Suprapubic skin (tissue), 4 donors: ENCODE results near the gene SFMBT1. TPM values are rescaled to one million over a fixed set of nuclear protein-coding genes. Genes with fewer than 3 reads are reported as not detected.

Source experiments
- DNase-seq, 2 donors: peaks; one replicate each; pipeline ENCODE4 v3.0.0-alpha.2; 2019; ENCODE audit warnings: low spot score in 2 of 2
- H3K27ac ChIP-seq: fragments of 200-600 bp; sonication (generic); one replicate; pipeline ENCODE4 v1.5.1; 2019
- H3K27me3 ChIP-seq: fragments of 200-600 bp; sonication (generic); one replicate; pipeline ENCODE4 v1.5.1; 2019
- H3K36me3 ChIP-seq: fragments of 200-600 bp; sonication (generic); one replicate; pipeline ENCODE4 v1.5.1; 2019
- H3K4me1 ChIP-seq: fragments of 200-600 bp; sonication (generic); one replicate; pipeline ENCODE4 v1.5.1; 2019
- H3K4me3 ChIP-seq: fragments of 200-600 bp; sonication (generic); one replicate; pipeline ENCODE4 v1.5.1; 2019; ENCODE audit warnings: mild to moderate bottlenecking
- H3K9me3 ChIP-seq: fragments of 200-600 bp; sonication (generic); one replicate; pipeline ENCODE4 v1.5.1; 2019
- CTCF ChIP-seq, 2 donors: fragments of 200-600 bp in 1 of 2; fragments of 450-650 bp in 1 of 2; sonication (generic) in 1 of 2; IDR thresholded peaks; one replicate each; pipeline ENCODE4 v1.5.1; 2016 to 2019; ENCODE audit warnings: antibody characterized with exemption in 2 of 2, mild to moderate bottlenecking in 1 of 2, moderate library complexity in 1 of 2
- EP300 ChIP-seq: sonication (generic); formaldehyde crosslinking; IDR thresholded peaks from one replicate; pipeline ENCODE4 v1.6.1; 2017; ENCODE audit warnings: antibody characterized with exemption
- POLR2A ChIP-seq, 2 donors: fragments of 450-650 bp; IDR thresholded peaks; one replicate each; pipeline ENCODE4 v1.6.1; 2017; ENCODE audit warnings: antibody characterized with exemption in 2 of 2, mild to moderate bottlenecking in 2 of 2, moderate library complexity in 2 of 2
- POLR2AphosphoS5 ChIP-seq, 3 donors: sonication (generic); formaldehyde crosslinking; IDR thresholded peaks; one replicate each; pipeline ENCODE4 v1.6.1; 2017; ENCODE audit warnings: antibody characterized with exemption in 3 of 3
- WGBS: methylation state at CpG from one replicate; pipeline ENCODE4 v1.1.5; 2018; 5-methylcytosine and 5-hydroxymethylcytosine counted together
- total RNA-seq, 4 donors: library from RNA; depleted of rRNA; stranded (reverse); fragments of >200 nt; gene quantifications; one replicate each; pipeline ENCODE4 v1.1.0, GENCODE V29; 2016

SFMBT1 gene
- total RNA-seq, 4 donors from 2014 or later, result 9.7 to 25.5 (median 13.1) TPM

- no peak overlapping the region for H3K4me3 ChIP-seq
- no peak for DNase-seq
- no peaks in the 10 kb centered on the region for H3K27me3 ChIP-seq
- 13% methylated on average over 8 of the region's 8 CpGs for WGBS
- H3K9me3 ChIP-seq, result no peaks in the 10 kb centered on the region
- no peak overlapping the region for H3K27ac ChIP-seq
- no peaks in the 10 kb centered on the region for H3K4me1 ChIP-seq
- H3K36me3 ChIP-seq, result peaks cover 2% of the 10 kb centered on the region
- TF ChIP-seq POLR2AphosphoS5 (IDR thresholded peaks at IDR 0.05), result no peak
- peak; percentile 65 to 75 for TF ChIP-seq CTCF (IDR thresholded peaks at IDR 0.05)
- TF ChIP-seq POLR2A (IDR thresholded peaks at IDR 0.05), result no peak
- no peak for TF ChIP-seq EP300
Observed at GRCh38 chr3:52934630-52935530, 111.0 kb downstream of the SFMBT1 start.

GRCh38 chr3:52931889-52932288 lies 114.0 kb downstream of the SFMBT1 start:
- no peak for DNase-seq
- H3K27me3 ChIP-seq, result no peaks in the 10 kb centered on the region
- no peaks in the 10 kb centered on the region for H3K4me1 ChIP-seq
- H3K36me3 ChIP-seq, result peaks cover 9% of the 10 kb centered on the region
- no peak overlapping the region for H3K27ac ChIP-seq
- H3K9me3 ChIP-seq, result no peaks in the 10 kb centered on the region
- TF ChIP-seq POLR2A (IDR thresholded peaks at IDR 0.05) (no peak), CTCF (IDR thresholded peaks at IDR 0.05) (no peak), EP300 (no peak), POLR2AphosphoS5 (IDR thresholded peaks at IDR 0.05) (no peak)
- 78% methylated on average over 2 of the region's 2 CpGs for WGBS
- no peak overlapping the region for H3K4me3 ChIP-seq

GRCh38 chr3:52931328-52931727 lies 114.5 kb downstream of the SFMBT1 start:
- no peaks in the 10 kb centered on the region for H3K4me1 ChIP-seq
- no peaks in the 10 kb centered on the region for H3K9me3 ChIP-seq
- peaks cover 14% of the 10 kb centered on the region for H3K36me3 ChIP-seq
- TF ChIP-seq CTCF (IDR thresholded peaks at IDR 0.05) (no peak), POLR2A (IDR thresholded peaks at IDR 0.05) (no peak), EP300 (no peak), POLR2AphosphoS5 (IDR thresholded peaks at IDR 0.05) (no peak)
- no peak for DNase-seq
- H3K27ac ChIP-seq, result no peak overlapping the region
- H3K4me3 ChIP-seq, result no peak overlapping the region
- 91% methylated on average over 6 of the region's 6 CpGs for WGBS
- no peaks in the 10 kb centered on the region for H3K27me3 ChIP-seq

- peaks cover 16% of the 10 kb centered on the region for H3K36me3 ChIP-seq
- no peaks in the 10 kb centered on the region for H3K4me1 ChIP-seq
- TF ChIP-seq EP300 (no peak), POLR2AphosphoS5 (IDR thresholded peaks at IDR 0.05) (no peak), CTCF (IDR thresholded peaks at IDR 0.05) (no peak), POLR2A (IDR thresholded peaks at IDR 0.05) (no peak)
- no peak overlapping the region for H3K27ac ChIP-seq
- no peak overlapping the region for H3K4me3 ChIP-seq
- WGBS, result 91% methylated on average over 3 of the region's 3 CpGs
- H3K27me3 ChIP-seq, result no peaks in the 10 kb centered on the region
- H3K9me3 ChIP-seq, result no peaks in the 10 kb centered on the region
- no peak for DNase-seq
Observed at GRCh38 chr3:52930748-52931147, 115.1 kb downstream of the SFMBT1 start.

- 90% methylated on average over 2 of the region's 2 CpGs for WGBS
- no peak overlapping the region for H3K27ac ChIP-seq
- H3K27me3 ChIP-seq, result no peaks in the 10 kb centered on the region
- TF ChIP-seq CTCF (IDR thresholded peaks at IDR 0.05), result no peak
- TF ChIP-seq POLR2A (IDR thresholded peaks at IDR 0.05), result no peak
- TF ChIP-seq EP300, result no peak
- H3K4me3 ChIP-seq, result no peak overlapping the region
- no peaks in the 10 kb centered on the region for H3K4me1 ChIP-seq
- no peaks in the 10 kb centered on the region for H3K9me3 ChIP-seq
- no peak for DNase-seq
- H3K36me3 ChIP-seq, result peaks cover 38% of the 10 kb centered on the region
Observed at GRCh38 chr3:52926554-52926953, 119.3 kb downstream of the SFMBT1 start.
